Endothelial cell of umbilical vein (primary cell): Measurements from ENCODE around the gene MSH6. TPM values are rescaled to one million over a fixed set of nuclear protein-coding genes. Genes with fewer than 3 reads are reported as not detected.

Experiments used
- BruUV-seq: library from RNA; stranded (reverse); fragments of 400-500 nt; replicated peaks from 2 replicates; lab custom pipeline; 2021; lab: Mats Ljungman, UMichigan
- CTCF ChIA-PET: fragments of 300-600, 350-600 bp; sonication (Branson Sonifier 250); formaldehyde crosslinking; loops from one replicate; lab custom pipeline; 2021; ENCODE audit warnings: antibody characterized with exemption, inconsistent platforms; lab: Charles Lee
- POLR2A ChIA-PET: fragments of 300-600, 350-600 bp; sonication (Branson Sonifier 250); formaldehyde crosslinking; loops from one replicate; lab custom pipeline; 2021; ENCODE audit warnings: antibody characterized with exemption, inconsistent platforms; lab: Charles Lee
- DNase-seq: peaks from one replicate; pipeline ENCODE4 v3.0.0-alpha.2; 2011; ENCODE audit warnings: low read depth, low spot score
- FAIRE-seq: peaks from 2 replicates; lab custom pipeline; 2011; peaks lifted over from hg19 to GRCh38; lab: Jason Lieb, UNC
- H2AFZ ChIP-seq: 2 replicates; pipeline ENCODE4 v1.6.0; 2012; ENCODE audit warnings: low read depth, low read length, control low read depth, inconsistent platforms
- H3K27ac ChIP-seq: 2 replicates; pipeline ENCODE4 v1.5.1; 2011; ENCODE audit warnings: low read depth, mild to moderate bottlenecking, control low read depth, low read length, moderate library complexity; ENCODE audit not compliant: insufficient read depth
- H3K27me3 ChIP-seq, 2 experiments: 2 replicates each; pipeline versions ENCODE4 v1.6.0 to v1.6.1; 2011; ENCODE audit warnings: low read length in 2 of 2, mixed read lengths in 1 of 2; ENCODE audit not compliant: control insufficient read depth in 2 of 2, insufficient read depth in 2 of 2
- H3K36me3 ChIP-seq, 2 experiments: 2 replicates in 1 of 2; 3 replicates in 1 of 2; pipeline ENCODE4 v1.5.1; 2011; ENCODE audit warnings: low read length in 2 of 2, mild to moderate bottlenecking in 1 of 2, moderate library complexity in 1 of 2; ENCODE audit not compliant: control insufficient read depth in 2 of 2, insufficient read depth in 2 of 2; ENCODE audit errors: extremely low read depth in 1 of 2
- H3K4me1 ChIP-seq: 3 replicates; pipeline ENCODE4 v1.5.1; 2011; ENCODE audit warnings: mild to moderate bottlenecking, low read length; ENCODE audit not compliant: control insufficient read depth, insufficient read depth; ENCODE audit errors: extremely low read depth
- H3K4me2 ChIP-seq: 2 replicates; pipeline ENCODE4 v1.6.1; 2011; ENCODE audit warnings: low read length, control low read depth, mixed read lengths; ENCODE audit not compliant: insufficient read depth
- H3K4me3 ChIP-seq, 3 experiments: fragments of 200-600 bp in 1 of 3; sonication (generic), shearing (Covaris generic) in 1 of 3; replicated peaks in 1 of 3; 2 replicates each; pipeline ENCODE4 v1.5.1; 2011 to 2016; ENCODE audit warnings: control low read depth in 3 of 3, low read length in 3 of 3, mild to moderate bottlenecking in 2 of 3, inconsistent platforms in 1 of 3, low read depth in 1 of 3, moderate library complexity in 1 of 3; ENCODE audit not compliant: insufficient read depth in 1 of 3
- H3K79me2 ChIP-seq: 2 replicates; pipeline ENCODE4 v1.6.0; 2012; ENCODE audit warnings: low read length, inconsistent platforms; ENCODE audit not compliant: control insufficient read depth, insufficient read depth
- H3K9ac ChIP-seq: replicated peaks from 2 replicates; pipeline ENCODE3; 2011; ENCODE audit warnings: low read length, control low read depth; ENCODE audit not compliant: insufficient read depth; ENCODE audit errors: extremely low read depth
- H3K9me1 ChIP-seq: replicated peaks from 3 replicates; pipeline ENCODE4 v1.6.0; 2011; ENCODE audit warnings: mild to moderate bottlenecking, low read length; ENCODE audit not compliant: control insufficient read depth, insufficient read depth; ENCODE audit errors: extremely low read depth
- H3K9me3 ChIP-seq: replicated peaks from 2 replicates; pipeline ENCODE4 v1.5.1; 2012; ENCODE audit warnings: low read length, inconsistent platforms; ENCODE audit not compliant: control insufficient read depth, insufficient read depth
- H4K20me1 ChIP-seq: replicated peaks from 2 replicates; pipeline ENCODE3; 2011; ENCODE audit warnings: mild to moderate bottlenecking, low read length; ENCODE audit not compliant: control insufficient read depth, insufficient read depth; ENCODE audit errors: extremely low read depth
- EZH2 ChIP-seq: IDR thresholded peaks from 2 replicates; pipeline ENCODE4 v1.6.1; 2012; ENCODE audit warnings: borderline replicate concordance, low read depth, mild to moderate bottlenecking, moderate library complexity, low read length, inconsistent platforms; ENCODE audit not compliant: severe bottlenecking
- FOS ChIP-seq: IDR thresholded peaks from 2 replicates; pipeline ENCODE4 v1.6.1; 2011; ENCODE audit warnings: mild to moderate bottlenecking, low read length, moderate library complexity, borderline replicate concordance; ENCODE audit not compliant: insufficient read depth
- GATA2 ChIP-seq: IDR thresholded peaks from 2 replicates; pipeline ENCODE4 v1.7.0; 2011; ENCODE audit warnings: low read depth, mild to moderate bottlenecking, moderate library complexity, mixed read lengths, low read length; ENCODE audit not compliant: insufficient read length, insufficient read depth
- JUN ChIP-seq: IDR thresholded peaks from 2 replicates; pipeline ENCODE4 v1.6.1; 2011; ENCODE audit warnings: borderline replicate concordance, low read depth; ENCODE audit not compliant: insufficient read length, insufficient read depth
- MYC ChIP-seq: IDR thresholded peaks from one replicate; pipeline ENCODE4 v1.6.1; 2011; ENCODE audit warnings: mild to moderate bottlenecking, low read depth, low read length
- POLR2A ChIP-seq: IDR thresholded peaks from 2 replicates; pipeline ENCODE4 v1.6.1; 2012; ENCODE audit warnings: low read depth, mild to moderate bottlenecking, control low read depth, low read length
- POLR2AphosphoS5 ChIP-seq: IDR thresholded peaks from 2 replicates; pipeline ENCODE4 v1.6.1; 2012; ENCODE audit warnings: low read depth, mild to moderate bottlenecking, control low read depth, low read length, moderate library complexity; ENCODE audit not compliant: insufficient read depth
- dilution Hi-C: fragments of 300-500 bp; cut with MboI; formaldehyde crosslinking; loops from one replicate; pipeline ENCODE4 v1.15.0; 2019; ENCODE audit warnings: low sequenced_read_pairs; ENCODE audit not compliant: extremely low pct_ligation_motif_present
- intact Hi-C: fragments of 100-400 bp; cut with micrococcal nuclease; formaldehyde crosslinking; loops from one replicate; pipeline ENCODE4 v1.10.0; 2022
- polyA plus RNA-seq, 4 experiments: library from polyadenylated mRNA; depleted of rRNA in 3 of 4; stranded (reverse) in 3 of 4; unstranded in 1 of 4; fragments of >200 nt; gene quantifications; 2 replicates each; pipeline versions ENCODE4 v1.2.1 to v1.2.3, GENCODE V29; 2011 to 2012; ENCODE audit warnings: missing spikeins in 1 of 4
- total RNA-seq: library from RNA; stranded (reverse); gene quantifications from 2 replicates; pipeline ENCODE4 v1.2.3, GENCODE V29; 2021
- TF ChIP-seq, protein P1 (sequence below), 2 donors: IDR thresholded peaks; 1 replicate in 1 of 2; 2 replicates in 1 of 2; pipeline ENCODE4 v1.5.1; 2011; ENCODE audit warnings: low read length in 2 of 2, mild to moderate bottlenecking in 2 of 2, moderate library complexity in 2 of 2, control low read depth in 1 of 2, inconsistent platforms in 1 of 2, low read depth in 1 of 2; ENCODE audit not compliant: insufficient read depth in 1 of 2; ENCODE audit errors: extremely low read depth in 1 of 2
- TF ChIP-seq, protein P2 (sequence below): IDR thresholded peaks from 2 replicates; pipeline ENCODE4 v1.6.1; 2011; ENCODE audit not compliant: insufficient read depth, insufficient read length

MSH6 gene
- total and polyA plus RNA-seq, 2 donors (not counting 3 experiments of a cell fraction or from before 2014, with no cell fraction given), result 11.9 to 74.0 TPM

DNA sequence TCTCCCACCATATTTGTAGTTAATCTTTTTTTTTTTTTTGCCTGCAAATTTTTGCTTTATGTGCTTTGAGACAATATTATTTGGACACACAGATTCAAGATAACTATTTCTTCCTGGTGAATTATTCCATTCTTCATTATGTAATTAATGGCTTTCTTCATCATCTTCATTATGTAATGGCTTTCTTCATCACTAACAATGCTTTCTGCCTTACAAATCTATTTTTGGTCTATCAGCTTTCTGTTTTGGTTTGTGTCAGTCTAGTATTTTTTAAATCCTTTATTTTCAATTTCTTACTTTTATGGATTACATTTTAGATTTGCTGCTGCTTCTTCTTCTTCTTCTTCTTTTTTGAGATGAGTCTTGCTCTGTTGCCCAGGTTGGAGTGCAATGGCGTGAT is 60.5 kb downstream of the MSH6 start:
- intact Hi-C loops, result no loop called here
- Histone ChIP-seq H3K4me2 (no peak overlapping the region), H3K9me1 (no peaks in the 10 kb centered on the region), H3K36me3 (peaks cover 0 to 8% of the 10 kb centered on the region in 2 experiments), H4K20me1 (peaks cover 2% of the 10 kb centered on the region), H3K27ac (no peak overlapping the region), H2AFZ (no peak overlapping the region), H3K4me1 (no peaks in the 10 kb centered on the region), H3K9ac (no peak overlapping the region), H3K79me2 (peaks cover 76% of the 10 kb centered on the region), H3K9me3 (no peaks in the 10 kb centered on the region), H3K27me3 (no peaks in the 10 kb centered on the region), H3K4me3 (no peak overlapping the region)
- DNase-seq, result no peak
- BruUV-seq, result no TSS peak
- ChIA-PET CTCF (interaction anchor here (1.5 kb wide), 1 partner anchor 16 kb away, joined by 3 read pairs; no protein-coding TSS in a partner anchor), POLR2A (no interaction called here)
- no peak for FAIRE-seq
- TF ChIP-seq, protein P1, sequence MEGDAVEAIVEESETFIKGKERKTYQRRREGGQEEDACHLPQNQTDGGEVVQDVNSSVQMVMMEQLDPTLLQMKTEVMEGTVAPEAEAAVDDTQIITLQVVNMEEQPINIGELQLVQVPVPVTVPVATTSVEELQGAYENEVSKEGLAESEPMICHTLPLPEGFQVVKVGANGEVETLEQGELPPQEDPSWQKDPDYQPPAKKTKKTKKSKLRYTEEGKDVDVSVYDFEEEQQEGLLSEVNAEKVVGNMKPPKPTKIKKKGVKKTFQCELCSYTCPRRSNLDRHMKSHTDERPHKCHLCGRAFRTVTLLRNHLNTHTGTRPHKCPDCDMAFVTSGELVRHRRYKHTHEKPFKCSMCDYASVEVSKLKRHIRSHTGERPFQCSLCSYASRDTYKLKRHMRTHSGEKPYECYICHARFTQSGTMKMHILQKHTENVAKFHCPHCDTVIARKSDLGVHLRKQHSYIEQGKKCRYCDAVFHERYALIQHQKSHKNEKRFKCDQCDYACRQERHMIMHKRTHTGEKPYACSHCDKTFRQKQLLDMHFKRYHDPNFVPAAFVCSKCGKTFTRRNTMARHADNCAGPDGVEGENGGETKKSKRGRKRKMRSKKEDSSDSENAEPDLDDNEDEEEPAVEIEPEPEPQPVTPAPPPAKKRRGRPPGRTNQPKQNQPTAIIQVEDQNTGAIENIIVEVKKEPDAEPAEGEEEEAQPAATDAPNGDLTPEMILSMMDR (IDR thresholded peaks at IDR 0.05; ENCODE audit: extremely low read depth in 1 of 2, insufficient read depth in 1 of 2, low read depth in 1 of 2, low read length in 2 of 2), result no peak
- TF ChIP-seq GATA2 (no peak), EZH2 (no peak), POLR2A (no peak), FOS (no peak), POLR2AphosphoS5 (no peak), MYC (no peak), JUN (no peak)
- TF ChIP-seq, protein P2, sequence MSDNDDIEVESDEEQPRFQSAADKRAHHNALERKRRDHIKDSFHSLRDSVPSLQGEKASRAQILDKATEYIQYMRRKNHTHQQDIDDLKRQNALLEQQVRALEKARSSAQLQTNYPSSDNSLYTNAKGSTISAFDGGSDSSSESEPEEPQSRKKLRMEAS, result no peak
- dilution Hi-C loops, result no loop called here
